ENCODE results near the gene MIA2.
"Not testable (repeated sequence)": the region's sequence is repeated elsewhere in the genome, so short reads cannot be mapped to it uniquely, and the experiment has no call there.

GRCh38 chr14:39359069-39359468, 125.4 kb downstream of the MIA2 start:
- TF ChIP-seq CTCF (IDR thresholded peaks at IDR 0.05 in 4 of 5, conservative IDR thresholded peaks at IDR 0.05 in 1 of 5); POLR2A (IDR thresholded peaks at IDR 0.05): not testable (repeated sequence)

Measured in gastrocnemius medialis (tissue), 4 donors.